K562 (cell line): ENCODE results near the gene SPHKAP.

Source experiments
- CTCF ChIP-seq, 3 experiments: IDR thresholded peaks in 2 of 3; conservative IDR thresholded peaks in 1 of 3; 2 replicates each; pipeline ENCODE4 v1.5.1; 2011 to 2012; ENCODE audit warnings: low read length in 3 of 3, mild to moderate bottlenecking in 3 of 3, control low read depth in 2 of 3, improper control_type of control experiment in 1 of 3, inconsistent platforms in 1 of 3, low read depth in 1 of 3, mixed read lengths in 1 of 3, moderate library complexity in 1 of 3; ENCODE audit not compliant: insufficient read depth in 2 of 3
- GATA2 ChIP-seq: sonication (generic); formaldehyde crosslinking; IDR thresholded peaks from 2 replicates; pipeline ENCODE4 v1.4.0; 2020; ENCODE audit warnings: mild to moderate bottlenecking, missing genetic modification reagents
- XRCC5 ChIP-seq: fragments of 200-400 bp; formaldehyde crosslinking; IDR thresholded peaks from 2 replicates; pipeline ENCODE4 v1.6.1; 2017; ENCODE audit warnings: low read depth, mild to moderate bottlenecking, low read length
- YBX1 ChIP-seq: fragments of 450-650 bp; IDR thresholded peaks from 2 replicates; pipeline ENCODE4 v1.7.1; 2016; ENCODE audit warnings: mild to moderate bottlenecking
- YY1 ChIP-seq, 3 experiments: IDR thresholded peaks; 2 replicates each; pipeline ENCODE4 v1.6.1; 2011; ENCODE audit warnings: low read length in 2 of 3, mild to moderate bottlenecking in 2 of 3, moderate library complexity in 2 of 3, borderline replicate concordance in 1 of 3, control low read depth in 1 of 3, low read depth in 1 of 3; ENCODE audit not compliant: insufficient read depth in 3 of 3, insufficient replicate concordance in 2 of 3, control insufficient read depth in 1 of 3, insufficient read length in 1 of 3; ENCODE audit errors: extremely low read depth in 1 of 3
- ZNF347 ChIP-seq: fragments of 450-650 bp; formaldehyde crosslinking; IDR thresholded peaks from 2 replicates; pipeline ENCODE4 v1.4.0; 2020; ENCODE audit warnings: low read depth, mild to moderate bottlenecking, moderate library complexity
- TF ChIP-seq, protein P1 (sequence below): fragments of 450-650 bp; formaldehyde crosslinking; IDR thresholded peaks from 2 replicates; pipeline ENCODE4 v1.4.0; 2022; ENCODE audit warnings: missing genetic modification characterization

DNA sequence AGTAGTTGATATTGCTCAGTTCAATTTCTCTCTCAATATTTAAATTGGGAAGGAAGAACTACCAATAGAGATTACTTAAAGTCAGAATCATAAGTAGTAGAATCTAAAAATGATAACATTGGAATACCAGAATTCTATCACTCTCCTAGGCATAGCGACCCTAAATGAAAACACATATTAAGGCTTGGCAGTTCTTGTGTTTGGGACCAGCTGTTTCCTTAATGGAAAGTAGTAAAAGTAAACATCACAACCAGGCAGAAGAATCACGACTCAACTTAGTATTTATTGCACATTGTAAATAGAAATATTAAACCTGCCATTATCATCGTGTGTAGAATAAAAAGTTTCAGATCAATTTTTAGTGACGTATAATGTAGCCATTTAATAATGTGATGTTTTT lies 117.5 kb downstream of the SPHKAP start:
- no peak for TF ChIP-seq ZNF347 (CRISPR knock-in tag)
- no peak for TF ChIP-seq YY1 (IDR thresholded peaks at IDR 0.05; ENCODE audit: borderline replicate concordance in 1 of 3, control insufficient read depth in 1 of 3, extremely low read depth in 1 of 3, insufficient read depth in 3 of 3, insufficient read length in 1 of 3, insufficient replicate concordance in 2 of 3, low read depth in 1 of 3, low read length in 2 of 3)
- TF ChIP-seq GATA2 (CRISPR knock-in tag): no peak
- no peak for TF ChIP-seq YBX1
- no peak for TF ChIP-seq CTCF (IDR thresholded peaks at IDR 0.05 in 2 of 3, conservative IDR thresholded peaks at IDR 0.05 in 1 of 3; ENCODE audit: insufficient read depth in 2 of 3, low read depth in 1 of 3, low read length in 3 of 3)
- TF ChIP-seq, protein P1, sequence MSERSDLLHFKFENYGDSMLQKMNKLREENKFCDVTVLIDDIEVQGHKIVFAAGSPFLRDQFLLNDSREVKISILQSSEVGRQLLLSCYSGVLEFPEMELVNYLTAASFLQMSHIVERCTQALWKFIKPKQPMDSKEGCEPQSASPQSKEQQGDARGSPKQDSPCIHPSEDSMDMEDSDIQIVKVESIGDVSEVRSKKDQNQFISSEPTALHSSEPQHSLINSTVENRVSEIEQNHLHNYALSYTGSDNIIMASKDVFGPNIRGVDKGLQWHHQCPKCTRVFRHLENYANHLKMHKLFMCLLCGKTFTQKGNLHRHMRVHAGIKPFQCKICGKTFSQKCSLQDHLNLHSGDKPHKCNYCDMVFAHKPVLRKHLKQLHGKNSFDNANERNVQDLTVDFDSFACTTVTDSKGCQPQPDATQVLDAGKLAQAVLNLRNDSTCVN (CRISPR knock-in tag): no peak
- no peak for TF ChIP-seq XRCC5
